Thyroid gland (tissue), 4 donors: ENCODE data around the gene BARD1.

ENCODE experiments used
- CTCF ChIP-seq, 6 experiments: fragments of 200-600 bp in 3 of 6; fragments of 450-650 bp in 3 of 6; sonication (generic) in 3 of 6; IDR thresholded peaks; one replicate each; pipeline ENCODE4 v1.5.1; 2016 to 2019; ENCODE audit warnings: antibody characterized with exemption in 6 of 6, mild to moderate bottlenecking in 2 of 6, inconsistent platforms in 1 of 6, moderate library complexity in 1 of 6
- POLR2A ChIP-seq, 2 donors: fragments of 450-650 bp; IDR thresholded peaks; one replicate each; pipeline ENCODE4 v1.6.1; 2017; ENCODE audit warnings: antibody characterized with exemption in 2 of 2, mild to moderate bottlenecking in 2 of 2, moderate library complexity in 1 of 2

- TF ChIP-seq CTCF (IDR thresholded peaks at IDR 0.05), result no peak
- TF ChIP-seq POLR2A (IDR thresholded peaks at IDR 0.05), result no peak
Measured at GRCh38 chr2:214801768-214802397, 7.6 kb downstream of the BARD1 start.
